Muscle layer of duodenum (tissue), 2 donors: ENCODE data around the gene FAM53A.
A peak's percentile ranks its signal among the peaks of the same experiment; 100 is the strongest.
"Not testable (repeated sequence)": the region's sequence is repeated elsewhere in the genome, so short reads cannot be mapped to it uniquely, and the experiment has no call there.

ENCODE experiments used
- H3K27ac ChIP-seq: one replicate; pipeline ENCODE4 v1.7.0; 2013; ENCODE audit warnings: mild to moderate bottlenecking, low read length
- H3K27me3 ChIP-seq: one replicate; pipeline ENCODE4 v1.7.0; 2013; ENCODE audit warnings: low read depth, mild to moderate bottlenecking, control low read depth, low read length
- H3K36me3 ChIP-seq, 2 donors: one replicate each; pipeline ENCODE4 v1.7.0; 2013; ENCODE audit warnings: low read length in 2 of 2, control low read depth in 1 of 2, mild to moderate bottlenecking in 1 of 2; ENCODE audit not compliant: insufficient read depth in 2 of 2, control insufficient read depth in 1 of 2
- H3K4me1 ChIP-seq, 2 donors: one replicate each; pipeline ENCODE4 v1.7.0; 2013; ENCODE audit warnings: low read length in 2 of 2, mild to moderate bottlenecking in 2 of 2, control low read depth in 1 of 2, moderate library complexity in 1 of 2; ENCODE audit not compliant: insufficient read depth in 2 of 2, control insufficient read depth in 1 of 2
- H3K4me3 ChIP-seq, 2 donors: one replicate each; pipeline ENCODE4 v1.7.0; 2013; ENCODE audit warnings: low read length in 2 of 2, low read depth in 1 of 2, mild to moderate bottlenecking in 1 of 2
- H3K9me3 ChIP-seq, 2 donors: one replicate each; pipeline ENCODE4 v1.7.0; 2013; ENCODE audit warnings: low read length in 2 of 2, control low read depth in 1 of 2, mild to moderate bottlenecking in 1 of 2; ENCODE audit not compliant: control insufficient read depth in 1 of 2
- donor health status: healthy.

Gene FAM53A

DNA sequence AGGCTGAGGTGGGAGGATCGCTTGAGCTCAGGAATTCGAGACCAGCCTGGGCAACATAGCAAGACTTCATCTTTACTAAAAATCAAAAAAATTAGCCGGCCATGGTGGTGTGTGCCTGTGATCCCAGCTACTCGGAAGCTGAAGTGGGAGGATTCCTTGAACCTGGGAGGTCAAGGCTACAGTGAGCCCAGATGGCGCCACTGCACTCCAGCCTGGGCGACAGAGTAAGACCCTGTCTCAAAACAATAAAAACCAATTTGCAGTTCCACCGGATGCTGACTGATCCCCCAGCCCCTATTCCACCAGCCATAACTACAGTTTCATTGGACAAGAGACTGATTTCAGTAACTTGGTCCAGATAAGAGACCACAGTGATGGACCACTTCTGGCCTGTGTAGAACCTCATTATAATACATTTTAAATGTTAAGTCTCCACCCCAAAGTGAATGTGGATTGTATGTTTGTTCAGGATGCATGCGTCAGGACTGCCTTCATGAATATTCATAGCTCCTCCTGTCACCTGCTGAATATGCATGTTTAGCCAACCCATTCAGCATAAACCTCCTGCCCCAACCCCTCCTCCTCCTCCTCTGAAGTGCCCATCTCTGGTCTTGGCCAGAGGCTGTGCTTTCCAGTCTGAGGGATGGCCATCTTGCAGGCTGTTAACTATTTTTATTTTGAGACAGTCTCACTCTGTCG lies 30.3 kb upstream of the FAM53A start:
- H3K4me3 ChIP-seq: no peak overlapping the region

DNA sequence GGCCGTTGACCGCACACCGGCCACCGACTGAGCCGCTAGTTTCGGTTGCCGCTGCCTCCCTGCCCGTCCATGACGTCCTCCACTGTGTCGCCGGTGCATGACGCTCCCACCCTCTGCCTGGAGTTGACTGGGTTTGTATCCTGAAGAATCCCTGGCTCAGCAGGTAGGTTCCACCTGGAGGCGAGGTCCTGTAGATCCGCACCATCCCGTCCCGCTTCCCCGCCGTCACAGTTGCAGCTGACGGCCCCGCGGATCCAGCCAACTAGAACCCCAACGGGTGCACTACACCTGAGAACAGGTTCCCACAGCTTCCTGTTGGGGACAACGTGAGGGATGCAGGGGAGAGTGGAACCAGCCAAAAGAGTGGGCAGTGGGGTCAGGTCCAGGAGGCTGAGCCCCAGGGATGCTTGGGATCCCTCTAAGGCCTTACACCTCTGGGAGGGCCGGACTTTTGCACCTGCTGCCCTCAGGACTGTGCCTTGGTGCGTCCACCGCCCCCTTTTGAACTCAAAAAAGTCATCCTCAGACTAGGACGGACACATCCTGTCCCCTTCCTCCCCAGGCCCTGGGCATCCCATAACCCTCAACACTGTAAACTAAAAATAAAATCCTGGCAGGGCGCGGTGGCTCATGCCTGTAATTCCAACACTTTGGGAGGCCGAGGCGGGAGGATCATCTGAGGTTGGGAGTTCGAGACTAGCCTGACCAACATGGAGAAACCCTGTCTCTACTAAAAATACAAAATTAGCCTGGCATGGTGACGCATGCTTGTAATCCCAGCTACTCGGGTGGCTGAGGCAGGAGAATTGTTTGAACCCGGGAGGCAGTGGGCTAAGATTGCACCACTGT lies 29.1 kb upstream of the FAM53A start:
- no peaks in the 10 kb centered on the region for H3K9me3 ChIP-seq
- H3K4me1 ChIP-seq: peaks cover 9 to 25% of the 10 kb centered on the region in 2 donors
- peak overlapping the region; percentile 72 for H3K27ac ChIP-seq
- H3K36me3 ChIP-seq: peaks cover 0 to 17% of the 10 kb centered on the region in 2 donors
- H3K4me3 ChIP-seq: peak overlapping the region; percentile 81 to 89
- H3K27me3 ChIP-seq: no peaks in the 10 kb centered on the region

More for the DNA sequence above, 30.3 kb upstream of the FAM53A start:
- Histone ChIP-seq H3K27ac (no peak overlapping the region), H3K27me3 (no peaks in the 10 kb centered on the region), H3K9me3 (no peaks in the 10 kb centered on the region), H3K36me3 (peaks cover 0 to 19% of the 10 kb centered on the region in 2 donors), H3K4me1 (peaks cover 9 to 36% of the 10 kb centered on the region in 2 donors)

DNA sequence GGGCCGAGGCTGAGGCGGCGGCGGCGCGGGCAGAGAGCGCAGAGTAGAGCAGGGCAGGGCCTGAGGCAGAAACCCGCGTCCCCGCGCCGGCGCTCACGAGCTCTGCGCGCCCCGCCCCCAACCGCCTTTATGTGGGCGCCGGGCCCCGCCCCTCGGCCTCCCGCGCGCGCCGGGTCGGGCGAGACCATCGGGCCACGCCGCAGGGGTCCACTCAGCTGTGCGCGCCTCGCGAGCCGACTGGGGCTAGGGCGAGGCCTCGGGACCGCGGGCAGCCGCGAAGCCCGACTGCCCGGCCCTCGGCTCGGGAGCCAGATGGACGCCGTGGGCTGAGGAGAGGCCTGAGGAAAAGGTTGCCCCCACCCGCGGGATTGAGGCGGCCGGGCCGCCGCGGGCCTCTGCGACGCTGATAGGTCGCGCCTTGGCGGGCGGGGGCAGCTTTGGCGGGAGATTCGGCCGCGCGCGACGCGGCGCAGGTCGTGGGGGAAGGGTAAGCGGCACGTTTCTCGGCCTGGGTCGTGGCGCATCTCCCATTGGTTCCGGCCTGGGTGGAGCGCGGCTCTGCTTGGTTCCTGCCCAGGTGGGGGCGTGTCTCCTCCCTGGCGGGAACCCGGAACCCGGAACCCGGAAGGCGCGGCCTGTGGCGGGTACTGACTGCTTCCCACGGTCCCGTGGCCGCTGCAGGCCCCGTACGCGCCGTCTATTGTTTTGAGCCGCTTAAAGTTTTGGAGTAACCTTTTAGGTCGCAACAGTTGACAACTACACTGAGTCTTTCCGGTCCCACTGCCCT lies 28.3 kb upstream of the FAM53A start, which contains the start of gene SLBP:
TSS of gene SLBP (minus strand) at position 104 of the 787 bp plus-strand sequence. CDS start 131 bp downstream, outside the sequence.
- Histone ChIP-seq H3K4me1 (peaks cover 9 to 23% of the 10 kb centered on the region in 2 donors), H3K9me3 (no peaks in the 10 kb centered on the region), H3K27me3 (no peaks in the 10 kb centered on the region), H3K27ac (peak within 1 kb of the TSS; percentile 80), H3K4me3 (peak within 1 kb of the TSS; percentile 81 to 89), H3K36me3 (peaks cover 0 to 8% of the 10 kb centered on the region in 2 donors)

DNA sequence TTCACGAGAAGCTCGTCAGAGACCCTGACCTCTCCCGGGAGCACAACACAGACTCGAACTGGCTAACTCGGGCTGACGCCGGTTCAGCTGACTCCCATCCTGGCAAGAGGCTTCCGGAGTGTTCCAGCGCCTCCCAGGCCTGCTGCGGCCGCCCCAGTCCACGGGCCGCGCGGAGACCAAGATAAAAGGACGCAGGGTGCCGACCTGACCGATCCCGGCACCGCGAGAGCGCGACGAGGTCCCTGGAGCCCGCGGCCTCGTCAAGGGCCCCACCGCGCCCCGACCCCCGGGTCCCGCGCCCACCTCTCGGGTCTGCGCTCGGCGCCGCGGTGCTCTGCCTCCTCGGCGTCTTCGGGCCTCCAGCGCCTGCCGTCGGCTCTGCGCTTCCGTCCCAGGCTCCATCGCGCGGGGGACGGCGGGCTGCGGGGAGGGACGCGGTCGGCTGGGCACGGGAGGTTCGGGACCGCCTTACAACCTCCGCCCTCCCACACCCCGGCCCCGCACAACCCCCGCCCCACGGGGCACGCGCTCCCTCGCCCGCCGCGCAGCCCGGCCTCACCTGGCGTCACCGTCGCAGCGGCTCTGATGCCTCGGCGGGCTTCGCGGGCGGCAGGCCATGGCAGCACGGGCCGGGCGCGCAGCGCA lies 27.6 kb upstream of the FAM53A start:
- H3K4me1 ChIP-seq: peaks cover 9 to 23% of the 10 kb centered on the region in 2 donors

DNA sequence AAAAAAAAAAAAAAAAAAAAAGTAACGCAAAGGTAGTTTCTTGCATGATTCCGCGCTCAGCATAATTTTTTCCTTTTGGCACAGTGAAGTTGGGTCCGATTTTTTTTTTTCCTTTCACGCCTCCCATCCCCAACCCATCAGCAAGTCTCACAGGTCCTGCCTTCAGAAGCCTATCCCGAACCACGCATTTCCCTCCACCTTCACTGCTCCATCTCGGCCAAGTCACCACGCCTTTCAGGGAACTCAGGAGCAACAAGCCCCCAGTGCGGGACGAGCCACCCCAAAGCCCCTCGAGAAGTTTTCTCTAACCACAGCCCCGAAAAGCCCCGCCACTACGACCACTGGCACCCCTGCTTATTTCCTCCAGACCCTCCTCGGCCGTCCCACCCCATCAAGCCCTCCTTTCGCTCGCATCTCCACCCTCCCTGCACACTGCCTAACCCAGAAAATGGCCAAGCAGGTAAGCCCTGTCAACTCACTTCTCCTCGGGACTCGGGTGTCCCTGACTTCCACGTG lies 27.0 kb upstream of the FAM53A start:
- Histone ChIP-seq H3K9me3 (no peaks in the 10 kb centered on the region), H3K27ac (peak overlapping the region; percentile 80), H3K4me3 (peak overlapping the region; percentile 81 to 89), H3K4me1 (peaks cover 9 to 23% of the 10 kb centered on the region in 2 donors), H3K36me3 (no peaks in the 10 kb centered on the region), H3K27me3 (no peaks in the 10 kb centered on the region)

More for the DNA sequence above, 27.6 kb upstream of the FAM53A start:
- H3K9me3 ChIP-seq: no peaks in the 10 kb centered on the region
- H3K4me3 ChIP-seq: peak overlapping the region; percentile 81 to 89
- H3K27me3 ChIP-seq: no peaks in the 10 kb centered on the region
- H3K36me3 ChIP-seq: peaks cover 0 to 1% of the 10 kb centered on the region in 2 donors
- H3K27ac ChIP-seq: peak overlapping the region; percentile 80

DNA sequence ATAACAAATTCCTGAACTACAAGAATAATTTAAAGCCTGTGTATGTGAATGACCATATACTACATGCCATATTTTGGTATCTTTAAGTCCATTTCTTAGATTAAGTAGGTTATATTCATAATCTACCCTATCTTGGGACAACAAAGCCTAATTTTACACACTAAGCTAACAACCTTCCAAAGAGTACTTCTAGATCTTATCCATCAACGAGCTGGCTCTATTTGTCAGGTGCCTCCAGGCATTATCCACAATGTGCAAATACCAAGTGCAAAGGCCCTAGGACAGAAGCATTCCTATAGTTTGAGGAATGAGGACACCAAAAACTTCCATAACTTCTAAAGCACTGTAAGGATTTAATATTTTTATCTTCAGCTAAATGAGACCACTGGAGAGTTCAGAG lies 24.5 kb upstream of the FAM53A start:
- Histone ChIP-seq H3K9me3 (no peaks in the 10 kb centered on the region), H3K27ac (no peak overlapping the region), H3K4me3 (no peak overlapping the region), H3K36me3 (peaks cover 0 to 7% of the 10 kb centered on the region in 2 donors), H3K4me1 (peaks cover 9 to 20% of the 10 kb centered on the region in 2 donors), H3K27me3 (no peaks in the 10 kb centered on the region)

DNA sequence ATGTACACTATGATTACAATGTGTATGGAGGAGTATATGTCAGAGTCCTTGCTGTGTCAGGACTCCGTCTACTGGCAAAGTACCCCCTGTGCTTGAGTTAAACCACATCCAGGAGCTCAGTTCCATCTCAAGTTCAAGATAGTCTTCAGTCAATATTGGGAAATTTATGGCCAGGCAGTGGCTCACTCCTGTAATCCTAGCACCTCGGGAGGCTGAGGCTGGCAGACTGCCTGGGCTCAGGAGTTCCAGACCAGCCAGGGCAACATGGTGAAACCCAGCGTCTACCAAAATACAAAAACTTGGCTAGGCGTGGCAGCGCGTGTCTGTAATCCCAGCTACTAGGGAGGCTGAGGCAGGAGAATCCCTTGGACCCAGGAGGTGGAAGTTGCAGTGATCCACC lies 22.2 kb upstream of the FAM53A start:
- peaks cover 11 to 12% of the 10 kb centered on the region in 2 donors for H3K36me3 ChIP-seq
- no peak overlapping the region for H3K27ac ChIP-seq
- H3K4me1 ChIP-seq: peaks cover 4 to 13% of the 10 kb centered on the region in 2 donors
- no peak overlapping the region for H3K4me3 ChIP-seq
- no peaks in the 10 kb centered on the region for H3K27me3 ChIP-seq
- no peaks in the 10 kb centered on the region for H3K9me3 ChIP-seq

DNA sequence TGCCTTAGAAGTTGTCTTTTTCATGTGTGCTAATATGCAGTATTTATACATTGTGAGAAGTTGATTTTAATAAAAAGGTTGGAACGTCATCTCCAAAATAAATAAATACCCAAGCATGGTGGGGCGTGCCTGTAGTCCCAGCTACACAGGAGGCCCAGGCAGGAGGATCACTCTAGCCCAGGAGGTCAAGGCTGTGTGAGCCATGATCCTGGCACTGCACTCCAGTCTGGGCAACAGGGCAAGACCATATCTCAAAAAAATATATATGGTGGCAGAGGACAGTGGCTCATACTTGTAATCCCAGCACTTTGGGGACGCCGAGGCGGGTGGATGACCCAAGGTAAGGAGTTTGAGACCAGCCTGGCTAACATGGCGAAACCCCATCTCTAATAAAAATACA lies 21.6 kb upstream of the FAM53A start:
- Histone ChIP-seq H3K27ac (no peak overlapping the region), H3K27me3 (no peaks in the 10 kb centered on the region), H3K4me1 (peaks cover 0 to 7% of the 10 kb centered on the region in 2 donors), H3K36me3 (peaks cover 11 to 12% of the 10 kb centered on the region in 2 donors), H3K9me3 (no peaks in the 10 kb centered on the region), H3K4me3 (no peak overlapping the region)

DNA sequence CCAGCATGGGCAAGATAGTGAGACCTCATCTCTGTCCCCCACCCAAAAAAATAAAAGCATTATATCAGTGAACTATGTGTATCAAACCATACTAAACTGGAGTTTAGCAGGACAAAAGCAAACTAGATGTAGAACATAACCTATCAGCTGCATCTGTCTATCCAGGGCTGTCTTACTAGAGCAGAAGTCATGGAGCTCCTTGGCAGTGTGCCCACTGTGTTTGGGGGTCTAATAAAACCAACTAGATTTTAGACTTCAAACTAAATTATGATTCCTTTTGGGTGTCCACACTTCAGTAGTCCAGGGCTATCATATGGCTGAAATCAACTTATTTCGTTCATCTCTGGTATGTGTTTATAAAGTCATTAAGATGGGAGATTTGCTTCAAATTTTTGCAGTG lies 19.8 kb upstream of the FAM53A start:
- H3K27me3 ChIP-seq: no peaks in the 10 kb centered on the region
- H3K9me3 ChIP-seq: no peaks in the 10 kb centered on the region
- H3K36me3 ChIP-seq: peaks cover 20% of the 10 kb centered on the region in 2 donors
- no peak overlapping the region for H3K27ac ChIP-seq
- no peaks in the 10 kb centered on the region for H3K4me1 ChIP-seq
- no peak overlapping the region for H3K4me3 ChIP-seq

DNA sequence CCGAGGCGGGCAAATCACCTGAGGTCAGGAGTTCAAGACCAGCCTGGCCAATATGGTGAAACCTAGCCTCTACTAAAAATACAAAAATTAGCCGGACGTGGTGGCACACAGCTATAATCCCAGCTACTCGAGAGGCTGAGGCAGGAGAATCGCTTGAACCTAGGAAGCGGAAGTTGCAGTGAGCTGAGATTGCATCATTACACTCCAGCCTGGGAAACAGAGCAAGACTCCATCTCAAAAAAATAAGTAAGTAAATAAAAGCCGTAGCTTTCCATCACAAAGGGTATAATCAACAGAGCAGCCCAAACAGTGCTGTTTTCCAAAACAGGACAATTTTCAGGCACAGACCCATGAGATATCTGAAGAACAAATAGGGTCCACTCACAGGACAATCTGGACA lies 17.6 kb upstream of the FAM53A start:
- not testable (repeated sequence) for H3K27me3 ChIP-seq, H3K4me1 ChIP-seq, H3K4me3 ChIP-seq, H3K27ac ChIP-seq, H3K9me3 ChIP-seq
- peaks cover 21 to 32% of the 10 kb centered on the region in 2 donors for H3K36me3 ChIP-seq
